SU-DHL-6 (cell line): Measurements from ENCODE around the gene SDCCAG8.

Experiments
- CTCF ChIP-seq: fragments of 200-600 bp; sonication (generic); IDR thresholded peaks from one replicate; pipeline ENCODE4 v1.5.1; 2017; ENCODE audit warnings: antibody characterized with exemption, mild to moderate bottlenecking, low read length, moderate library complexity; ENCODE audit not compliant: insufficient read depth, poor library complexity, severe bottlenecking
- EZH2phosphoT487 ChIP-seq: fragments of 200-600 bp; sonication (generic), shearing (Covaris generic); conservative IDR thresholded peaks from 2 replicates; pipeline ENCODE4 v1.6.1; 2018; ENCODE audit warnings: mild to moderate bottlenecking, antibody characterized with exemption, low read length, moderate library complexity, mixed read lengths

- TF ChIP-seq CTCF (no peak), EZH2phosphoT487 (no peak)
Measured at GRCh38 chr1:243315893-243316292, 60.1 kb downstream of the SDCCAG8 start.
